Gastrocnemius medialis (tissue), 4 donors: ENCODE results near the gene FYB1.
A peak's percentile ranks its signal among the peaks of the same experiment; 100 is the strongest.

ENCODE experiments used
- POLR2A ChIP-seq, 2 donors: fragments of 450-650 bp; IDR thresholded peaks; one replicate each; pipeline ENCODE4 v1.6.1; 2017; ENCODE audit warnings: antibody characterized with exemption in 2 of 2, mild to moderate bottlenecking in 2 of 2, moderate library complexity in 2 of 2
- TF ChIP-seq, protein P1 (sequence below), 5 experiments: fragments of 450-650 bp in 3 of 5; fragments of 200-600 bp in 2 of 5; sonication (generic) in 2 of 5; IDR thresholded peaks in 4 of 5; conservative IDR thresholded peaks in 1 of 5; 1 replicate in 4 of 5; 2 replicates in 1 of 5; pipeline ENCODE4 v1.5.1; 2016 to 2019; ENCODE audit warnings: antibody characterized with exemption in 5 of 5, mild to moderate bottlenecking in 3 of 5, moderate library complexity in 3 of 5

DNA sequence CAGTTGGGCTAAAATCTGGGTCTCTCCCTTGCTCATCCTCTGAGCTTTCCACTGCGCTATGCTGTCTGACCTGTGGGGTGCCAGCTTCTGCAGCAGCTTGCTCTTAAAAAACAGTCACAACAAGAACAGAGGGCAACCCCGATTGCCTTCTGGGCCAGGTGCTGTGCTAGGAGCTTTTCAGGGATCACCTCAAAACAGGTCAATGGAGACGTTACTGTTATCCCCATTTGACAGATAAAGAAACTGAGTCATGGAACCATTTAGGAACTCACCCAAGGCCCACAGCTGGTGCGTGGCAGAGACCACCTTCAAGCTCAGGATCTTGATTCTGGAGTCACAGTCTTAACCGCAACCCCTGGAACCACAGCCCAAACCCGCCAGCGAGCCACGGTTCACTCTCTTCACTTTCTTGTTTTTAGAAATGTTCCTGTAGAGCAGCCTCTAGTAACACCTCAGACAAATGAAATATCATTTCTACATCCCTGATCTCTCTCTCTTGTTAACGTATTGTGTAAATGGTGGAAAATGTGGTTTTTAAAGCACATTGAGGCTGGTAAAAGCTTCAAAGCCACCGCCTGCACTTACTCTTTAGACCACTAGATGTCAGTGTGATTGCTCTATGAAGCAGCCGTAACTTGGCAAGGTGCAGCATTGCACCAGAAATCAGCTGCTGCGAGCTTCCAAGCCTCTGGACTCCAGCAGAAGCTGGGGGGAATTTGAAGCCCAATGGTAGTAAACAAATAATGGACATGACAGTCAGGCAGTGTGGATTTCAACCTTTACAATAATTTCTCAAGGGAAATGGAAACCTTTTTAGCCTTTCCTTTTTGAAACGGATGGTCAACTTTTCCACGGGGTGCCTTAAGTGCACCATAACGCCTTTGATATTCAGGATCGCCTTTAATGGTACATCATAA lies 1.7 kb downstream of the FYB1 start:
- TF ChIP-seq, protein P1, sequence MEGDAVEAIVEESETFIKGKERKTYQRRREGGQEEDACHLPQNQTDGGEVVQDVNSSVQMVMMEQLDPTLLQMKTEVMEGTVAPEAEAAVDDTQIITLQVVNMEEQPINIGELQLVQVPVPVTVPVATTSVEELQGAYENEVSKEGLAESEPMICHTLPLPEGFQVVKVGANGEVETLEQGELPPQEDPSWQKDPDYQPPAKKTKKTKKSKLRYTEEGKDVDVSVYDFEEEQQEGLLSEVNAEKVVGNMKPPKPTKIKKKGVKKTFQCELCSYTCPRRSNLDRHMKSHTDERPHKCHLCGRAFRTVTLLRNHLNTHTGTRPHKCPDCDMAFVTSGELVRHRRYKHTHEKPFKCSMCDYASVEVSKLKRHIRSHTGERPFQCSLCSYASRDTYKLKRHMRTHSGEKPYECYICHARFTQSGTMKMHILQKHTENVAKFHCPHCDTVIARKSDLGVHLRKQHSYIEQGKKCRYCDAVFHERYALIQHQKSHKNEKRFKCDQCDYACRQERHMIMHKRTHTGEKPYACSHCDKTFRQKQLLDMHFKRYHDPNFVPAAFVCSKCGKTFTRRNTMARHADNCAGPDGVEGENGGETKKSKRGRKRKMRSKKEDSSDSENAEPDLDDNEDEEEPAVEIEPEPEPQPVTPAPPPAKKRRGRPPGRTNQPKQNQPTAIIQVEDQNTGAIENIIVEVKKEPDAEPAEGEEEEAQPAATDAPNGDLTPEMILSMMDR (IDR thresholded peaks at IDR 0.05 in 4 of 5, conservative IDR thresholded peaks at IDR 0.05 in 1 of 5), result peak; percentile 92 to 95 (median 93)
- TF ChIP-seq POLR2A (IDR thresholded peaks at IDR 0.05), result no peak
